ENCODE measurements around the gene DENND2C. TPM values are rescaled to one million over a fixed set of nuclear protein-coding genes. Genes with fewer than 3 reads are reported as not detected.
"Not testable (repeated sequence)": the region's sequence is repeated elsewhere in the genome, so short reads cannot be mapped to it uniquely, and the experiment has no call there.

Gene DENND2C
- total and polyA plus RNA-seq, 4 donors, result 1.3 to 5.6 (median 3.4) TPM

DNA sequence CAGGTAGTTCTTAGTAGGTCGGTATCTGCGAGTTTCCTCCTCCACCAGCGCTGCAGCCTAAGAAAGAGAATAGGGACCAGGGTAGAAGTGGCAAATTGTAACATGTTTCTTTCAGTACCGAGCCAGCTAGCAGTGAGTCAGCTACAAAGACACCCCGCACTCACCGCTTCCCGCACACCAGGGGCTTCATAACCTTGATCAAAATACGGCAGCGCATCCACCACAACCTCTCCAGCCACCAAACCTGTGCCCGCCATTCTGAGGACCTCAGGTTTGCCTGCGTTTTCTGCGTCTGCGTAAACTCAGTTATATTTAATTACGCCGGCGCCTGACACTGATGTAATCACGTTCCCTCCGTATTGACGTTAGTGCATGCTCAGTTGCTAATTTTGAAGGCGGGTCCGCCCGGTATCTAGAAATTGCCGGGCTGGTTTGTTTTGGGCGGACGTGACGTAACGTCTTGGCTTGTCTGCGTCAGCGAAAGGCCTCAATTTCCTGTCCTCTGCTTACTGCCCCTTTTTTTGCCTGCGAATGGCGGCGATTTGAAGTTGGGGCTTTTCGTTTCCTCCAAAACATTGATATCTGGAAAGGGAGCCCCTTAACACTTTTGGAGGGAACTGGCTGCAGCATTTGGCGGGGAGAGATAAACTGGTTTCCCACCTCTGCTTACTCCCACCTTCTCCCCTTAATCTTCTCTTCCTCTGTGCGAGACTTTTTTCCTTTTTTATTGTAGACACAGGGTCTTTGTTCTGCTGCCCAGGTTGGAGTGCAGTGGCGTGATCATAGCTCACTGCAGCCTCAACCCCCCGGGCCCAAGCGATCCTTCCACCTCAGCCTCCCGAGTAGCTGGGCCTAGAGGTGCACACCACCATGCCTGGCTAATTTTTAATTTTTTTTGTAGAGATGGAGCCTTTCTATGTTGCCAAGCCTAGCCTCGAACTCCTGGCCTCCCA, 88.2 kb downstream of the DENND2C start, which contains the start of gene BCAS2 (continued):
- TF ChIP-seq RXRA (IDR thresholded peaks at IDR 0.05) (peak in 1 of 2 donors; percentile 55), JUND (IDR thresholded peaks at IDR 0.05) (peak; percentile 89 to 93), RAD21 (IDR thresholded peaks at IDR 0.05) (peak; percentile 51 to 58), EGR1 (IDR thresholded peaks at IDR 0.05; ENCODE audit: low read depth in 2 of 2) (peak in 1 of 2 donors; percentile 79), SP1 (IDR thresholded peaks at IDR 0.05) (peak; percentile 71)
- TF ChIP-seq, protein P1, sequence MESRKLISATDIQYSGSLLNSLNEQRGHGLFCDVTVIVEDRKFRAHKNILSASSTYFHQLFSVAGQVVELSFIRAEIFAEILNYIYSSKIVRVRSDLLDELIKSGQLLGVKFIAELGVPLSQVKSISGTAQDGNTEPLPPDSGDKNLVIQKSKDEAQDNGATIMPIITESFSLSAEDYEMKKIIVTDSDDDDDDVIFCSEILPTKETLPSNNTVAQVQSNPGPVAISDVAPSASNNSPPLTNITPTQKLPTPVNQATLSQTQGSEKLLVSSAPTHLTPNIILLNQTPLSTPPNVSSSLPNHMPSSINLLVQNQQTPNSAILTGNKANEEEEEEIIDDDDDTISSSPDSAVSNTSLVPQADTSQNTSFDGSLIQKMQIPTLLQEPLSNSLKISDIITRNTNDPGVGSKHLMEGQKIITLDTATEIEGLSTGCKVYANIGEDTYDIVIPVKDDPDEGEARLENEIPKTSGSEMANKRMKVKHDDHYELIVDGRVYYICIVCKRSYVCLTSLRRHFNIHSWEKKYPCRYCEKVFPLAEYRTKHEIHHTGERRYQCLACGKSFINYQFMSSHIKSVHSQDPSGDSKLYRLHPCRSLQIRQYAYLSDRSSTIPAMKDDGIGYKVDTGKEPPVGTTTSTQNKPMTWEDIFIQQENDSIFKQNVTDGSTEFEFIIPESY (IDR thresholded peaks at IDR 0.05), result peak; percentile 90
- TF ChIP-seq, protein P2, sequence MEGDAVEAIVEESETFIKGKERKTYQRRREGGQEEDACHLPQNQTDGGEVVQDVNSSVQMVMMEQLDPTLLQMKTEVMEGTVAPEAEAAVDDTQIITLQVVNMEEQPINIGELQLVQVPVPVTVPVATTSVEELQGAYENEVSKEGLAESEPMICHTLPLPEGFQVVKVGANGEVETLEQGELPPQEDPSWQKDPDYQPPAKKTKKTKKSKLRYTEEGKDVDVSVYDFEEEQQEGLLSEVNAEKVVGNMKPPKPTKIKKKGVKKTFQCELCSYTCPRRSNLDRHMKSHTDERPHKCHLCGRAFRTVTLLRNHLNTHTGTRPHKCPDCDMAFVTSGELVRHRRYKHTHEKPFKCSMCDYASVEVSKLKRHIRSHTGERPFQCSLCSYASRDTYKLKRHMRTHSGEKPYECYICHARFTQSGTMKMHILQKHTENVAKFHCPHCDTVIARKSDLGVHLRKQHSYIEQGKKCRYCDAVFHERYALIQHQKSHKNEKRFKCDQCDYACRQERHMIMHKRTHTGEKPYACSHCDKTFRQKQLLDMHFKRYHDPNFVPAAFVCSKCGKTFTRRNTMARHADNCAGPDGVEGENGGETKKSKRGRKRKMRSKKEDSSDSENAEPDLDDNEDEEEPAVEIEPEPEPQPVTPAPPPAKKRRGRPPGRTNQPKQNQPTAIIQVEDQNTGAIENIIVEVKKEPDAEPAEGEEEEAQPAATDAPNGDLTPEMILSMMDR (IDR thresholded peaks at IDR 0.05; ENCODE audit: low read depth, low read length, missing input control), result no peak

DNA sequence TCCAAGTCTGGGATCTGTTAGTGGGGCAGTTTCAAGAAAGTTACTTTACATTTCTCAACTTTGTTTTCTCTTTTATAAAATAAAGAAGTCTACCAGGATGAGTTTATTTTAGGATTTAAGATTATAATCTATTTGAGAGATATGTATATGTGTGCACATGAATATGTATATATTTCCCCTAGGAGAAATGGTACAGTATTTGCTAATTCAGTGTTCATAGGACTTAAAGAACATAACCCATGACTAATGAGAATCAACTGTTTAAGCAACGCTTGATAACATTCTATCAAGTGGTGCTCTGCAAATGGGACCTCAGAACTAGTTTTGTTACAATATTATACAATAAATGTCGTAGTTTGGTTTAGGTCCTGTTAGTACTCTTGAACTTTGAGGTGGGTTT, 95.5 kb downstream of the DENND2C start:
- H3K9ac ChIP-seq (ENCODE audit: low read depth in 1 of 2, low read length in 2 of 2), result no peak overlapping the region
- H3K4me3 ChIP-seq (ENCODE audit: low read depth in 1 of 3, low read length in 3 of 3), result no peak overlapping the region
- 98% methylated on average over 2 of the region's 2 CpGs for WGBS
- peaks cover 5 to 72% (median 54%) of the 10 kb centered on the region in 4 donors for H3K36me3 ChIP-seq (ENCODE audit: control insufficient read depth in 4 of 4, insufficient read depth in 3 of 4, low read depth in 1 of 4, low read length in 3 of 4)
- H3K27me3 ChIP-seq (ENCODE audit: control insufficient read depth in 4 of 4, insufficient read depth in 4 of 4, low read length in 3 of 4), result no peaks in the 10 kb centered on the region
- peaks cover 0 to 2% (median 0%) of the 10 kb centered on the region in 4 donors for H3K4me1 ChIP-seq (ENCODE audit: control insufficient read depth in 4 of 4, insufficient read depth in 4 of 4, low read length in 3 of 4)
- DNase-seq (ENCODE audit: low spot score), result no peak
- no peak overlapping the region for H3K27ac ChIP-seq (ENCODE audit: low read depth in 1 of 2, low read length in 2 of 2)
- TF ChIP-seq HNF4G (IDR thresholded peaks at IDR 0.05) (no peak), RAD21 (IDR thresholded peaks at IDR 0.05) (no peak), HNF4A (conservative IDR thresholded peaks at IDR 0.05) (no peak), YY1 (IDR thresholded peaks at IDR 0.05) (no peak), EGR1 (IDR thresholded peaks at IDR 0.05; ENCODE audit: low read depth in 2 of 2) (no peak)
- TF ChIP-seq, protein P1 (IDR thresholded peaks at IDR 0.05), result no peak
- no peaks in the 10 kb centered on the region for H3K9me3 ChIP-seq (ENCODE audit: control insufficient read depth in 4 of 4, low read length in 3 of 4)

DNA sequence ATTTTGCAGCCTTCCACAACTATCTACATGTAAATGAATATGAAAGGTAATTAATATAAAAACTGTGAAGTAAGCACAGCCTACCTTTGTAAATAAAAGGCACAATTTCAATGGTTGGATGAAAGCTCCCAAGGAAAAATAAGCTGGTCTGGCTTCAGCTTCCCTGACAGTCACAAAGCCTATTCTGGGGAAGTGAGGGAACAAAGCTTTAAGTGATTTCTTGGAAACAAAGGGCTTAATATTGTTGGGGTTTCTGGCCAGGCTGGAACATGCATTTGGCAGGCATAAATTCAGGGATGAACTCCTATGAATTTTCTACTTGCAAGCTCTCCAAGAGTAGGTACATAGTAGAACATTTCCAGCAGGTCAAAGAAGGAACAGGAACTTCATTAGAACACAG, 105.7 kb downstream of the DENND2C start:
- no peaks in the 10 kb centered on the region for H3K9me3 ChIP-seq (ENCODE audit: control insufficient read depth in 4 of 4, low read length in 3 of 4)
- no peaks in the 10 kb centered on the region for H3K27me3 ChIP-seq (ENCODE audit: control insufficient read depth in 4 of 4, insufficient read depth in 4 of 4, low read length in 3 of 4)
- peaks cover 0 to 1% (median 0%) of the 10 kb centered on the region in 4 donors for H3K4me1 ChIP-seq (ENCODE audit: control insufficient read depth in 4 of 4, insufficient read depth in 4 of 4, low read length in 3 of 4)
- H3K36me3 ChIP-seq (ENCODE audit: control insufficient read depth in 4 of 4, insufficient read depth in 3 of 4, low read depth in 1 of 4, low read length in 3 of 4), result peaks cover 0 to 30% (median 27%) of the 10 kb centered on the region in 4 donors
- no peak overlapping the region for H3K9ac ChIP-seq (ENCODE audit: low read depth in 1 of 2, low read length in 2 of 2)
- no peak for DNase-seq (ENCODE audit: low spot score)
- H3K27ac ChIP-seq (ENCODE audit: low read depth in 1 of 2, low read length in 2 of 2), result no peak overlapping the region
- no peak for TF ChIP-seq RAD21 (IDR thresholded peaks at IDR 0.05)
- no peak for TF ChIP-seq HNF4G (IDR thresholded peaks at IDR 0.05)
- TF ChIP-seq, protein P2 (IDR thresholded peaks at IDR 0.05; ENCODE audit: low read depth, low read length, missing input control), result no peak
- TF ChIP-seq NR2F2 (IDR thresholded peaks at IDR 0.05), result no peak
- no peak for TF ChIP-seq RXRA (IDR thresholded peaks at IDR 0.05)
- no peak for TF ChIP-seq EGR1 (IDR thresholded peaks at IDR 0.05; ENCODE audit: low read depth in 2 of 2)
- no peak for TF ChIP-seq FOXA1 (IDR thresholded peaks at IDR 0.05)
- H3K4me3 ChIP-seq (ENCODE audit: low read depth in 1 of 3, low read length in 3 of 3), result no peak overlapping the region

DNA sequence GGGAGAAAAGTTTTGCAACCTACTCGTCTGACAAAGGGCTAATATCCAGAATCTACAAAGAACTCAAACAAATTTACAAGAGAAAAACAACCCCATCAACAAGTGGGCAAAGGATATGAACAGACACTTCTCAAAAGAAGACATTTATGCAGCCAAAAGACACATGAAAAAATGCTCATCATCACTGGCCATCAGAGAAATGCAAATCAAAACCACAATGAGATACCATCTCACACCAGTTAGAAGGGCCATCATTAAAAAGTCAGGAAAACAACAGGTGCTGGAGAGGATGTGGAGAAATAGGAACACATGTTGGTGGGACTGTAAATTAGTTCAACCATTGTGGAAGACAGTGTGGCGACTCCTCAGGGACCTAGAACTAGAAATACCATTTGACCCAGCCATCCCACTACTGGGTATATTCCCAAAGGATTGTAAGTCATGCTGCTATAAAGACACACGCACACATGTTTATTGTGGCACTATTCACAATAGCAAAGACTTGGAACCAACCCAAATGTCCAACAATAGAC, 106.8 kb downstream of the DENND2C start:
- H3K9ac ChIP-seq (ENCODE audit: low read depth in 1 of 2, low read length in 2 of 2); H3K4me1 ChIP-seq (ENCODE audit: control insufficient read depth in 4 of 4, insufficient read depth in 4 of 4, low read length in 3 of 4); H3K27ac ChIP-seq (ENCODE audit: low read depth in 1 of 2, low read length in 2 of 2); H3K9me3 ChIP-seq (ENCODE audit: control insufficient read depth in 4 of 4, low read length in 3 of 4); H3K4me3 ChIP-seq (ENCODE audit: low read depth in 1 of 3, low read length in 3 of 3); DNase-seq (ENCODE audit: low spot score); H3K27me3 ChIP-seq (ENCODE audit: control insufficient read depth in 4 of 4, insufficient read depth in 4 of 4, low read length in 3 of 4): not testable (repeated sequence)
- peaks cover 0 to 21% (median 21%) of the 10 kb centered on the region in 4 donors for H3K36me3 ChIP-seq (ENCODE audit: control insufficient read depth in 4 of 4, insufficient read depth in 3 of 4, low read depth in 1 of 4, low read length in 3 of 4)
- WGBS, result 88% methylated on average over 3 of the region's 3 CpGs

Measured in liver (tissue), 9 donors.